GM23338 (cell line): ENCODE data around the gene ADD1. TPM values are rescaled to one million over a fixed set of nuclear protein-coding genes. Genes with fewer than 3 reads are reported as not detected.

ENCODE experiments used
- ATAC-seq: fragments of 200-7000 bp; cut with Tn5 transposase; 3 replicates; pipeline ENCODE4 v1.9.1; 2020
- DNase-seq: peaks from one replicate; pipeline ENCODE4 v3.0.0-alpha.2; 2015; ENCODE audit warnings: low spot score
- H2AFZ ChIP-seq: fragments of 200-600 bp; sonication (generic); 2 replicates; pipeline ENCODE4 v1.8.0; 2016; ENCODE audit warnings: antibody characterized with exemption, mild to moderate bottlenecking, moderate library complexity
- H3F3A ChIP-seq: fragments of 200-600 bp; sonication (generic); replicated peaks from 2 replicates; pipeline ENCODE4 v1.8.0; 2017; ENCODE audit warnings: antibody characterized with exemption, mixed run types, low read depth
- H3K27ac ChIP-seq: fragments of 200-600 bp; sonication (generic); 2 replicates; pipeline ENCODE4 v1.6.1; 2016; ENCODE audit warnings: low read depth
- H3K27me3 ChIP-seq: fragments of 200-600 bp; sonication (generic); 2 replicates; pipeline ENCODE4 v1.8.0; 2016; ENCODE audit warnings: mild to moderate bottlenecking, mixed run types, moderate library complexity; ENCODE audit not compliant: insufficient read depth
- H3K36me3 ChIP-seq: fragments of 200-600 bp; sonication (generic); 2 replicates; pipeline ENCODE4 v1.8.0; 2016; ENCODE audit warnings: mild to moderate bottlenecking; ENCODE audit not compliant: insufficient read depth
- H3K4me1 ChIP-seq: fragments of 200-600 bp; sonication (generic); 2 replicates; pipeline ENCODE4 v1.8.0; 2016; ENCODE audit warnings: mild to moderate bottlenecking, moderate library complexity; ENCODE audit not compliant: insufficient read depth
- H3K4me2 ChIP-seq: fragments of 200-600 bp; sonication (generic); 2 replicates; pipeline ENCODE4 v1.7.1; 2017; ENCODE audit warnings: mixed run types
- H3K4me3 ChIP-seq: fragments of 200-600 bp; sonication (generic); 2 replicates; pipeline ENCODE4 v1.6.1; 2016; ENCODE audit warnings: mixed run types
- H3K79me2 ChIP-seq: fragments of 200-600 bp; sonication (generic); replicated peaks from 2 replicates; pipeline ENCODE4 v1.8.0; 2017; ENCODE audit warnings: mild to moderate bottlenecking; ENCODE audit not compliant: insufficient read depth
- H3K9me2 ChIP-seq: fragments of 200-600 bp; sonication (generic); 2 replicates; pipeline ENCODE4 v1.8.0; 2017; ENCODE audit not compliant: insufficient read depth
- H4K20me1 ChIP-seq: fragments of 200-600 bp; sonication (generic); replicated peaks from 2 replicates; pipeline ENCODE4 v1.8.0; 2017; ENCODE audit warnings: mild to moderate bottlenecking; ENCODE audit not compliant: insufficient read depth
- H3K27ac Mint-ChIP-seq: 2 replicates; pipeline ENCODE4 v1.8.0; 2020; ENCODE audit warnings: inconsistent platforms, mild to moderate bottlenecking, moderate library complexity, mixed read lengths
- H3K27me3 Mint-ChIP-seq: 3 replicates; pipeline ENCODE4 v1.8.0; 2022; ENCODE audit warnings: low read depth, mild to moderate bottlenecking, moderate library complexity, mixed read lengths, inconsistent platforms; ENCODE audit not compliant: insufficient read depth, poor library complexity
- H3K36me3 Mint-ChIP-seq: 3 replicates; pipeline ENCODE4 v1.8.0; 2021; ENCODE audit warnings: low read depth, mild to moderate bottlenecking, inconsistent platforms, moderate library complexity, mixed read lengths
- H3K4me1 Mint-ChIP-seq: 3 replicates; pipeline ENCODE4 v1.8.0; 2020; ENCODE audit warnings: mild to moderate bottlenecking, inconsistent platforms, mixed read lengths
- H3K4me3 Mint-ChIP-seq: 3 replicates; pipeline ENCODE4 v1.8.0; 2021; ENCODE audit warnings: moderate library complexity, mild to moderate bottlenecking, inconsistent platforms, mixed read lengths
- H3K9me3 Mint-ChIP-seq: 3 replicates; pipeline ENCODE4 v1.8.0; 2020; ENCODE audit warnings: moderate library complexity, mild to moderate bottlenecking, inconsistent platforms, mixed read lengths
- CREB1 ChIP-seq: fragments of 250-450 bp; sonication (Bioruptor Pico); IDR thresholded peaks from 2 replicates; pipeline ENCODE4 v1.5.0; 2020; ENCODE audit warnings: low read depth, mild to moderate bottlenecking, moderate library complexity
- EZH2 ChIP-seq: fragments of 200-600 bp; sonication (generic); IDR thresholded peaks from one replicate; pipeline ENCODE4 v1.8.0; 2017; ENCODE audit warnings: antibody characterized with exemption, mild to moderate bottlenecking, low read depth; ENCODE audit not compliant: unreplicated experiment
- EZH2phosphoT487 ChIP-seq: fragments of 200-600 bp; sonication (generic); IDR thresholded peaks from one replicate; pipeline ENCODE4 v1.8.1; 2018; ENCODE audit warnings: antibody characterized with exemption; ENCODE audit not compliant: unreplicated experiment
- NANOG ChIP-seq: IDR thresholded peaks from 2 replicates; pipeline ENCODE4 v1.6.1; 2016; ENCODE audit warnings: antibody characterized with exemption, borderline replicate concordance
- POLR2AphosphoS5 ChIP-seq: IDR thresholded peaks from 2 replicates; pipeline ENCODE4 v1.6.1; 2016; ENCODE audit warnings: antibody characterized with exemption, low read depth
- STAT1 ChIP-seq: IDR thresholded peaks from one replicate; pipeline ENCODE4 v1.6.1; 2016; ENCODE audit warnings: antibody characterized with exemption; ENCODE audit not compliant: unreplicated experiment
- ZNF114 ChIP-seq: fragments of 250-450 bp; sonication (Bioruptor Pico); IDR thresholded peaks from 2 replicates; pipeline ENCODE4 v1.5.0; 2020; ENCODE audit warnings: mild to moderate bottlenecking, moderate library complexity
- polyA plus RNA-seq: library from polyadenylated mRNA; unstranded; fragments of >200 nt; fragmentation: Nextera tagmentation; extraction: Ambion mirVana; gene quantifications from 2 replicates; pipeline ENCODE4 v1.2.1, GENCODE V29; 2016
- total RNA-seq: library from RNA; depleted of rRNA; stranded (reverse); fragments of >200 nt; shearing (Covaris generic); gene quantifications from 2 replicates; pipeline ENCODE4 v1.2.3, GENCODE V29; 2014
- TF ChIP-seq, protein P1 (sequence below): IDR thresholded peaks from 2 replicates; pipeline ENCODE4 v1.6.1; 2016; ENCODE audit warnings: antibody characterized with exemption
- TF ChIP-seq, protein P2 (sequence below): IDR thresholded peaks from one replicate; pipeline ENCODE4 v1.6.1; 2018; ENCODE audit warnings: antibody characterized with exemption; ENCODE audit not compliant: unreplicated experiment
- TF ChIP-seq, protein P3 (sequence below), 2 experiments: fragments of 200-600 bp in 1 of 2; sonication (generic) in 1 of 2; conservative IDR thresholded peaks; 2 replicates each; pipeline versions ENCODE4 v1.5.1 to v1.6.1; 2016 to 2017; ENCODE audit warnings: antibody characterized with exemption in 2 of 2, low read depth in 2 of 2, mild to moderate bottlenecking in 2 of 2, moderate library complexity in 1 of 2

Gene ADD1
- total and polyA plus RNA-seq, 2 experiments from 2014 or later = 126 to 144 TPM

DNA sequence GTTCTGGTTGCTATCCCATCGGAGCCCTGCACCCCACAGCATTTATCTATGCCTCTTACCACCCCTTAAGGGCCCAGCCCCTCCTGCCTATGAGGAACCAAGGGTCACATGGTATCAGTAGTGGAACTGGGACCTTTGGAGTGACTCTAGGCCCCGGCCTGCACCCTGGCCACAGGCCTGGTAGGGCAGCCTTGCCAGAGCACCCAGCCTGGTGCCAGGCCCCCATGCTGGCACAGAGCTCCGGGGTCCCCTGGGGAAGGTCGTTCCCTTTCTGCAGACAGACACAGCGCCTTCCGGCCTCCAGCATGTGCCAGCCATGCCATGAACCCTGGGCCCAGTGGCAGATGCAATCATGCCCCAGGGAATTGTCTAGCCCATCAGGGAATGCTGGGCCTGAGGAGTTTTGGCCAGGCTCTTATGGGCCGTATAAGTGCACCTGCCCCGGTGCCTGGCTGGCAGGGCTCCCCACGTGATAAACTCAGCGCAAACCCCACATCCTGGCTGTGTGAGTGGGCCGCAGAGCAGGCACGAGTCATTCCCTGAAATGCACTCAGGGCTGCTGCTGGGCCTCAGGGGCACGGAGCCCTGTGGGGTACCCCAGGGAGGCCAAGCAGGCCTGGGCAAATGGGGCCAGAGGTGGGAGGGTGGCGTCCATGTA lies 19.8 kb upstream of the ADD1 start:
- H4K20me1 ChIP-seq = no peaks in the 10 kb centered on the region; the same call in 1 of the 2 replicates
- no peaks in the 10 kb centered on the region for H3K4me1 ChIP-seq
- no peak overlapping the region for H3K4me3 ChIP-seq
- H3F3A ChIP-seq = 0 out of 2 replicates have a peak, but pooled peaks cover 7% of the 10 kb centered on the region
- H3K27ac ChIP-seq = no peak overlapping the region
- Mint-ChIP-seq H3K4me1 (peaks cover 9% of the 10 kb centered on the region), H3K36me3 (peaks cover 34% of the 10 kb centered on the region), H3K9me3 (peaks cover 3% of the 10 kb centered on the region; the same call in 2 of the 3 replicates), H3K27ac (no peak overlapping the region), H3K27me3 (peaks cover 3% of the 10 kb centered on the region), H3K4me3 (no peak overlapping the region)
- H3K36me3 ChIP-seq = 0 out of 2 replicates have a peak, but pooled peaks cover 3% of the 10 kb centered on the region
- no peak overlapping the region for H3K4me2 ChIP-seq
- ATAC-seq (no peak), DNase-seq (no peak)
- TF ChIP-seq STAT1 = no peak
- no peak for TF ChIP-seq POLR2AphosphoS5
- H3K9me2 ChIP-seq = no peaks in the 10 kb centered on the region
- peaks cover 10% of the 10 kb centered on the region for H3K79me2 ChIP-seq
- no peaks in the 10 kb centered on the region for H3K27me3 ChIP-seq
- H2AFZ ChIP-seq = no peak overlapping the region

DNA sequence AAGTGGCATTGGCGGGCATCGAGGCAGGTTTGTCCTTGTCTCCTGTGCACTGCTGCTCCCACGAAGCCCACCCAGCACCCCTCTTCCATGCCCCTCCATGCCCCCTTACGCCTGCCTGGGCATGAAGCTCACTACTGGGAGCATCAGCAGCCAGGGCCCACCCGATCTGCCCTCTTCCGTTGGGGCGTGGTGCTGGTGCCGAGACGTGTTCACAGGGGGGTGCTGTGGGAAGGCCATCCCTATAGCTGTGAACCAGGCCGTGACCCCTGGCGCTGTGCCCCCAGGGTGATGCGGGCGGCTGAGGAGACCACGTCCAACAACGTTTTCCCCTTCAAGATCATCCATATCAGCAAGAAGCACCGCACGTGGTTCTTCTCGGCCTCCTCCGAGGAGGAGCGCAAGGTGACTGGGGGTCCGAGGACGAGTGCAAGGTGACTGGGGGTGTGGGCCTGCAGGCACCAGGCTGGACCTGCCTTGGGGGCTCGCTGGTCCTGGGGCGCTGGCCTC lies 19.3 kb upstream of the ADD1 start:
- H3K4me3 ChIP-seq = no peak overlapping the region
- no peaks in the 10 kb centered on the region for H3K9me2 ChIP-seq
- no peaks in the 10 kb centered on the region for H3K27me3 ChIP-seq
- Mint-ChIP-seq H3K4me1 (peaks cover 8% of the 10 kb centered on the region), H3K9me3 (peaks cover 3% of the 10 kb centered on the region; the same call in 2 of the 3 replicates), H3K36me3 (peaks cover 37% of the 10 kb centered on the region), H3K27me3 (peaks cover 3% of the 10 kb centered on the region), H3K4me3 (no peak overlapping the region), H3K27ac (no peak overlapping the region)
- DNase-seq (no peak), ATAC-seq (no peak)
- H3K36me3 ChIP-seq = 0 out of 2 replicates have a peak, but pooled peaks cover under 1% of the 10 kb centered on the region
- no peak overlapping the region for H3K4me2 ChIP-seq
- TF ChIP-seq, protein P1, sequence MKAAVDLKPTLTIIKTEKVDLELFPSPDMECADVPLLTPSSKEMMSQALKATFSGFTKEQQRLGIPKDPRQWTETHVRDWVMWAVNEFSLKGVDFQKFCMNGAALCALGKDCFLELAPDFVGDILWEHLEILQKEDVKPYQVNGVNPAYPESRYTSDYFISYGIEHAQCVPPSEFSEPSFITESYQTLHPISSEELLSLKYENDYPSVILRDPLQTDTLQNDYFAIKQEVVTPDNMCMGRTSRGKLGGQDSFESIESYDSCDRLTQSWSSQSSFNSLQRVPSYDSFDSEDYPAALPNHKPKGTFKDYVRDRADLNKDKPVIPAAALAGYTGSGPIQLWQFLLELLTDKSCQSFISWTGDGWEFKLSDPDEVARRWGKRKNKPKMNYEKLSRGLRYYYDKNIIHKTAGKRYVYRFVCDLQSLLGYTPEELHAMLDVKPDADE = no peak
- TF ChIP-seq EZH2phosphoT487 = no peak
- peaks cover 4% of the 10 kb centered on the region for H3K79me2 ChIP-seq
- H4K20me1 ChIP-seq = no peaks in the 10 kb centered on the region; the same call in 1 of the 2 replicates
- H2AFZ ChIP-seq = no peak overlapping the region
- H3K27ac ChIP-seq = no peak overlapping the region
- H3K4me1 ChIP-seq = no peaks in the 10 kb centered on the region
- 0 out of 2 replicates have a peak, but pooled peaks cover 7% of the 10 kb centered on the region for H3F3A ChIP-seq

DNA sequence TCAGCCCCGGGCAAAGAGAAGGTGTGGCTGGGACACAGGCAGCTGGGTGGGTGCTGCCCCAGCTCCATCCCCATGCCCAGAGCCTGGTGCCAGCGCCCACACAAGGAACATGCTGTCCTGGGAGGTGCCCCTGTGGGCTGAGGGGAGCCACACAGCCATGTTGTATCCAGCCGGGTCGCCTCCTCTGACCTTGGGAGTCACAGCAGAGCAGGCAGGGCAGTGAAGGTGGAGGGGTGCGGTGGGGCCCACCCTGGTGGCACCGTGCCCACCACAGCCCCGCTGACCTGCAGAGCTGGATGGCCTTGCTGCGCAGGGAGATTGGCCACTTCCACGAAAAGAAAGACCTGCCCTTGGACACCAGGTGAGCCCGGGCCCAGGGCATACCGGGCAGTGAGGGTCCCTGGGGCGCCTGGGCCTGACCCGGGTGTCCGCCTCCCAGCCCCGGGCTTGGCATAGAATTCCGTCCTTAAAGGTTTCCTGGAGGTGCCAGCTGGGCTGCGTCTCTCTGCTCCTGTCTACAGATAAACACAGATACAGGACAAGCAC lies 18.7 kb upstream of the ADD1 start:
- DNase-seq = no peak
- H3K36me3 ChIP-seq = no peaks in the 10 kb centered on the region
- H3K36me3 Mint-ChIP-seq = peaks cover 37% of the 10 kb centered on the region
- no peak for TF ChIP-seq EZH2
- no peak for TF ChIP-seq CREB1
- TF ChIP-seq, protein P2, sequence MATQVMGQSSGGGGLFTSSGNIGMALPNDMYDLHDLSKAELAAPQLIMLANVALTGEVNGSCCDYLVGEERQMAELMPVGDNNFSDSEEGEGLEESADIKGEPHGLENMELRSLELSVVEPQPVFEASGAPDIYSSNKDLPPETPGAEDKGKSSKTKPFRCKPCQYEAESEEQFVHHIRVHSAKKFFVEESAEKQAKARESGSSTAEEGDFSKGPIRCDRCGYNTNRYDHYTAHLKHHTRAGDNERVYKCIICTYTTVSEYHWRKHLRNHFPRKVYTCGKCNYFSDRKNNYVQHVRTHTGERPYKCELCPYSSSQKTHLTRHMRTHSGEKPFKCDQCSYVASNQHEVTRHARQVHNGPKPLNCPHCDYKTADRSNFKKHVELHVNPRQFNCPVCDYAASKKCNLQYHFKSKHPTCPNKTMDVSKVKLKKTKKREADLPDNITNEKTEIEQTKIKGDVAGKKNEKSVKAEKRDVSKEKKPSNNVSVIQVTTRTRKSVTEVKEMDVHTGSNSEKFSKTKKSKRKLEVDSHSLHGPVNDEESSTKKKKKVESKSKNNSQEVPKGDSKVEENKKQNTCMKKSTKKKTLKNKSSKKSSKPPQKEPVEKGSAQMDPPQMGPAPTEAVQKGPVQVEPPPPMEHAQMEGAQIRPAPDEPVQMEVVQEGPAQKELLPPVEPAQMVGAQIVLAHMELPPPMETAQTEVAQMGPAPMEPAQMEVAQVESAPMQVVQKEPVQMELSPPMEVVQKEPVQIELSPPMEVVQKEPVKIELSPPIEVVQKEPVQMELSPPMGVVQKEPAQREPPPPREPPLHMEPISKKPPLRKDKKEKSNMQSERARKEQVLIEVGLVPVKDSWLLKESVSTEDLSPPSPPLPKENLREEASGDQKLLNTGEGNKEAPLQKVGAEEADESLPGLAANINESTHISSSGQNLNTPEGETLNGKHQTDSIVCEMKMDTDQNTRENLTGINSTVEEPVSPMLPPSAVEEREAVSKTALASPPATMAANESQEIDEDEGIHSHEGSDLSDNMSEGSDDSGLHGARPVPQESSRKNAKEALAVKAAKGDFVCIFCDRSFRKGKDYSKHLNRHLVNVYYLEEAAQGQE = no peak
- TF ChIP-seq, protein P3, sequence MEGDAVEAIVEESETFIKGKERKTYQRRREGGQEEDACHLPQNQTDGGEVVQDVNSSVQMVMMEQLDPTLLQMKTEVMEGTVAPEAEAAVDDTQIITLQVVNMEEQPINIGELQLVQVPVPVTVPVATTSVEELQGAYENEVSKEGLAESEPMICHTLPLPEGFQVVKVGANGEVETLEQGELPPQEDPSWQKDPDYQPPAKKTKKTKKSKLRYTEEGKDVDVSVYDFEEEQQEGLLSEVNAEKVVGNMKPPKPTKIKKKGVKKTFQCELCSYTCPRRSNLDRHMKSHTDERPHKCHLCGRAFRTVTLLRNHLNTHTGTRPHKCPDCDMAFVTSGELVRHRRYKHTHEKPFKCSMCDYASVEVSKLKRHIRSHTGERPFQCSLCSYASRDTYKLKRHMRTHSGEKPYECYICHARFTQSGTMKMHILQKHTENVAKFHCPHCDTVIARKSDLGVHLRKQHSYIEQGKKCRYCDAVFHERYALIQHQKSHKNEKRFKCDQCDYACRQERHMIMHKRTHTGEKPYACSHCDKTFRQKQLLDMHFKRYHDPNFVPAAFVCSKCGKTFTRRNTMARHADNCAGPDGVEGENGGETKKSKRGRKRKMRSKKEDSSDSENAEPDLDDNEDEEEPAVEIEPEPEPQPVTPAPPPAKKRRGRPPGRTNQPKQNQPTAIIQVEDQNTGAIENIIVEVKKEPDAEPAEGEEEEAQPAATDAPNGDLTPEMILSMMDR (conservative IDR thresholded peaks at IDR 0.05; ENCODE audit: low read depth in 2 of 2) = no peak
- TF ChIP-seq, protein P1 = no peak
- no peak for TF ChIP-seq NANOG
- no peak for TF ChIP-seq POLR2AphosphoS5
- TF ChIP-seq ZNF114 (CRISPR knock-in tag) = no peak

More for the DNA sequence above, 18.7 kb upstream of the ADD1 start:
- no peaks in the 10 kb centered on the region for H3K4me1 ChIP-seq
- peaks cover 3% of the 10 kb centered on the region for H3K27me3 Mint-ChIP-seq
- H3K4me2 ChIP-seq = no peak overlapping the region
- H2AFZ ChIP-seq = no peak overlapping the region
- H3K9me2 ChIP-seq = no peaks in the 10 kb centered on the region
- no peaks in the 10 kb centered on the region; the same call in 1 of the 2 replicates for H3K79me2 ChIP-seq
- H4K20me1 ChIP-seq = no peaks in the 10 kb centered on the region
- no peak overlapping the region for H3K4me3 Mint-ChIP-seq
- no peaks in the 10 kb centered on the region for H3K27me3 ChIP-seq
- no peak for ATAC-seq
- no peak overlapping the region for H3K27ac ChIP-seq
- H3K27ac Mint-ChIP-seq = no peak overlapping the region
- H3F3A ChIP-seq = 0 out of 2 replicates have a peak, but pooled peaks cover 7% of the 10 kb centered on the region
- peaks cover 4% of the 10 kb centered on the region for H3K4me1 Mint-ChIP-seq
- H3K4me3 ChIP-seq = no peak overlapping the region
- H3K9me3 Mint-ChIP-seq = peaks cover 3% of the 10 kb centered on the region; the same call in 2 of the 3 replicates
